GM23338 (cell line): Measurements from ENCODE around the gene G6PC3.

Experiments
- CREB1 ChIP-seq: fragments of 250-450 bp; sonication (Bioruptor Pico); IDR thresholded peaks from 2 replicates; pipeline ENCODE4 v1.5.0; 2020; ENCODE audit warnings: low read depth, mild to moderate bottlenecking, moderate library complexity
- EZH2 ChIP-seq: fragments of 200-600 bp; sonication (generic); IDR thresholded peaks from one replicate; pipeline ENCODE4 v1.8.0; 2017; ENCODE audit warnings: antibody characterized with exemption, mild to moderate bottlenecking, low read depth; ENCODE audit not compliant: unreplicated experiment
- EZH2phosphoT487 ChIP-seq: fragments of 200-600 bp; sonication (generic); IDR thresholded peaks from one replicate; pipeline ENCODE4 v1.8.1; 2018; ENCODE audit warnings: antibody characterized with exemption; ENCODE audit not compliant: unreplicated experiment
- POLR2AphosphoS5 ChIP-seq: IDR thresholded peaks from 2 replicates; pipeline ENCODE4 v1.6.1; 2016; ENCODE audit warnings: antibody characterized with exemption, low read depth
- ZNF114 ChIP-seq: fragments of 250-450 bp; sonication (Bioruptor Pico); IDR thresholded peaks from 2 replicates; pipeline ENCODE4 v1.5.0; 2020; ENCODE audit warnings: mild to moderate bottlenecking, moderate library complexity
- ZNF331 ChIP-seq: fragments of 250-450 bp; sonication (Bioruptor Pico); IDR thresholded peaks from 2 replicates; pipeline ENCODE4 v1.5.0; 2020; ENCODE audit warnings: low read depth, mild to moderate bottlenecking, moderate library complexity
- TF ChIP-seq, protein P1 (sequence below), 2 experiments: fragments of 200-600 bp in 1 of 2; sonication (generic) in 1 of 2; conservative IDR thresholded peaks; 2 replicates each; pipeline versions ENCODE4 v1.5.1 to v1.6.1; 2016 to 2017; ENCODE audit warnings: antibody characterized with exemption in 2 of 2, low read depth in 2 of 2, mild to moderate bottlenecking in 2 of 2, moderate library complexity in 1 of 2
- TF ChIP-seq, protein P2 (sequence below): IDR thresholded peaks from one replicate; pipeline ENCODE4 v1.6.1; 2018; ENCODE audit warnings: antibody characterized with exemption; ENCODE audit not compliant: unreplicated experiment
- TF ChIP-seq, protein P3 (sequence below): IDR thresholded peaks from 2 replicates; pipeline ENCODE4 v1.6.1; 2016; ENCODE audit warnings: antibody characterized with exemption
- TF ChIP-seq, protein P4 (sequence below): fragments of 250-450 bp; sonication (Bioruptor Pico); IDR thresholded peaks from 2 replicates; pipeline ENCODE4 v1.5.0; 2020; ENCODE audit warnings: mild to moderate bottlenecking, moderate library complexity

DNA sequence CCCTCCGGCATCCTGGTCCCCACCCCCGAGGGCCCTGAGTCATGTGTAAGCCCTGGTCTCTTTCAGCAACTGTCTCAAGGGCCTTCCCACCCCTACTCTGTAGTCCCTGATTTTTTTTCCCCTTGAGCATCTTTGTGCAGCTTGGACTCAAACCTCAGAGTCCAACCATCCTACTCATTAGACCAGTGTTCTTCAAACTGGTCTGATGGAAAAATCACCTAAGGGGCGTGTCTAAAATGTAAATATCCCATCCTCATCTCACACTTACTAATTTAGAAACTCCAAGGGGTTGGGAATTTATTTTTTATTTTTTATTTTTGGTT, 624 bp downstream of the G6PC3 start:
- TF ChIP-seq, protein P1, sequence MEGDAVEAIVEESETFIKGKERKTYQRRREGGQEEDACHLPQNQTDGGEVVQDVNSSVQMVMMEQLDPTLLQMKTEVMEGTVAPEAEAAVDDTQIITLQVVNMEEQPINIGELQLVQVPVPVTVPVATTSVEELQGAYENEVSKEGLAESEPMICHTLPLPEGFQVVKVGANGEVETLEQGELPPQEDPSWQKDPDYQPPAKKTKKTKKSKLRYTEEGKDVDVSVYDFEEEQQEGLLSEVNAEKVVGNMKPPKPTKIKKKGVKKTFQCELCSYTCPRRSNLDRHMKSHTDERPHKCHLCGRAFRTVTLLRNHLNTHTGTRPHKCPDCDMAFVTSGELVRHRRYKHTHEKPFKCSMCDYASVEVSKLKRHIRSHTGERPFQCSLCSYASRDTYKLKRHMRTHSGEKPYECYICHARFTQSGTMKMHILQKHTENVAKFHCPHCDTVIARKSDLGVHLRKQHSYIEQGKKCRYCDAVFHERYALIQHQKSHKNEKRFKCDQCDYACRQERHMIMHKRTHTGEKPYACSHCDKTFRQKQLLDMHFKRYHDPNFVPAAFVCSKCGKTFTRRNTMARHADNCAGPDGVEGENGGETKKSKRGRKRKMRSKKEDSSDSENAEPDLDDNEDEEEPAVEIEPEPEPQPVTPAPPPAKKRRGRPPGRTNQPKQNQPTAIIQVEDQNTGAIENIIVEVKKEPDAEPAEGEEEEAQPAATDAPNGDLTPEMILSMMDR (conservative IDR thresholded peaks at IDR 0.05; ENCODE audit: low read depth in 2 of 2) = no peak
- no peak for TF ChIP-seq EZH2
- TF ChIP-seq POLR2AphosphoS5 = no peak
- TF ChIP-seq, protein P2, sequence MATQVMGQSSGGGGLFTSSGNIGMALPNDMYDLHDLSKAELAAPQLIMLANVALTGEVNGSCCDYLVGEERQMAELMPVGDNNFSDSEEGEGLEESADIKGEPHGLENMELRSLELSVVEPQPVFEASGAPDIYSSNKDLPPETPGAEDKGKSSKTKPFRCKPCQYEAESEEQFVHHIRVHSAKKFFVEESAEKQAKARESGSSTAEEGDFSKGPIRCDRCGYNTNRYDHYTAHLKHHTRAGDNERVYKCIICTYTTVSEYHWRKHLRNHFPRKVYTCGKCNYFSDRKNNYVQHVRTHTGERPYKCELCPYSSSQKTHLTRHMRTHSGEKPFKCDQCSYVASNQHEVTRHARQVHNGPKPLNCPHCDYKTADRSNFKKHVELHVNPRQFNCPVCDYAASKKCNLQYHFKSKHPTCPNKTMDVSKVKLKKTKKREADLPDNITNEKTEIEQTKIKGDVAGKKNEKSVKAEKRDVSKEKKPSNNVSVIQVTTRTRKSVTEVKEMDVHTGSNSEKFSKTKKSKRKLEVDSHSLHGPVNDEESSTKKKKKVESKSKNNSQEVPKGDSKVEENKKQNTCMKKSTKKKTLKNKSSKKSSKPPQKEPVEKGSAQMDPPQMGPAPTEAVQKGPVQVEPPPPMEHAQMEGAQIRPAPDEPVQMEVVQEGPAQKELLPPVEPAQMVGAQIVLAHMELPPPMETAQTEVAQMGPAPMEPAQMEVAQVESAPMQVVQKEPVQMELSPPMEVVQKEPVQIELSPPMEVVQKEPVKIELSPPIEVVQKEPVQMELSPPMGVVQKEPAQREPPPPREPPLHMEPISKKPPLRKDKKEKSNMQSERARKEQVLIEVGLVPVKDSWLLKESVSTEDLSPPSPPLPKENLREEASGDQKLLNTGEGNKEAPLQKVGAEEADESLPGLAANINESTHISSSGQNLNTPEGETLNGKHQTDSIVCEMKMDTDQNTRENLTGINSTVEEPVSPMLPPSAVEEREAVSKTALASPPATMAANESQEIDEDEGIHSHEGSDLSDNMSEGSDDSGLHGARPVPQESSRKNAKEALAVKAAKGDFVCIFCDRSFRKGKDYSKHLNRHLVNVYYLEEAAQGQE = no peak
- TF ChIP-seq, protein P3, sequence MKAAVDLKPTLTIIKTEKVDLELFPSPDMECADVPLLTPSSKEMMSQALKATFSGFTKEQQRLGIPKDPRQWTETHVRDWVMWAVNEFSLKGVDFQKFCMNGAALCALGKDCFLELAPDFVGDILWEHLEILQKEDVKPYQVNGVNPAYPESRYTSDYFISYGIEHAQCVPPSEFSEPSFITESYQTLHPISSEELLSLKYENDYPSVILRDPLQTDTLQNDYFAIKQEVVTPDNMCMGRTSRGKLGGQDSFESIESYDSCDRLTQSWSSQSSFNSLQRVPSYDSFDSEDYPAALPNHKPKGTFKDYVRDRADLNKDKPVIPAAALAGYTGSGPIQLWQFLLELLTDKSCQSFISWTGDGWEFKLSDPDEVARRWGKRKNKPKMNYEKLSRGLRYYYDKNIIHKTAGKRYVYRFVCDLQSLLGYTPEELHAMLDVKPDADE = no peak
- no peak for TF ChIP-seq CREB1 (CRISPR knock-in tag)
- no peak for TF ChIP-seq ZNF331 (CRISPR knock-in tag)
- TF ChIP-seq ZNF114 = no peak
- TF ChIP-seq, protein P4, sequence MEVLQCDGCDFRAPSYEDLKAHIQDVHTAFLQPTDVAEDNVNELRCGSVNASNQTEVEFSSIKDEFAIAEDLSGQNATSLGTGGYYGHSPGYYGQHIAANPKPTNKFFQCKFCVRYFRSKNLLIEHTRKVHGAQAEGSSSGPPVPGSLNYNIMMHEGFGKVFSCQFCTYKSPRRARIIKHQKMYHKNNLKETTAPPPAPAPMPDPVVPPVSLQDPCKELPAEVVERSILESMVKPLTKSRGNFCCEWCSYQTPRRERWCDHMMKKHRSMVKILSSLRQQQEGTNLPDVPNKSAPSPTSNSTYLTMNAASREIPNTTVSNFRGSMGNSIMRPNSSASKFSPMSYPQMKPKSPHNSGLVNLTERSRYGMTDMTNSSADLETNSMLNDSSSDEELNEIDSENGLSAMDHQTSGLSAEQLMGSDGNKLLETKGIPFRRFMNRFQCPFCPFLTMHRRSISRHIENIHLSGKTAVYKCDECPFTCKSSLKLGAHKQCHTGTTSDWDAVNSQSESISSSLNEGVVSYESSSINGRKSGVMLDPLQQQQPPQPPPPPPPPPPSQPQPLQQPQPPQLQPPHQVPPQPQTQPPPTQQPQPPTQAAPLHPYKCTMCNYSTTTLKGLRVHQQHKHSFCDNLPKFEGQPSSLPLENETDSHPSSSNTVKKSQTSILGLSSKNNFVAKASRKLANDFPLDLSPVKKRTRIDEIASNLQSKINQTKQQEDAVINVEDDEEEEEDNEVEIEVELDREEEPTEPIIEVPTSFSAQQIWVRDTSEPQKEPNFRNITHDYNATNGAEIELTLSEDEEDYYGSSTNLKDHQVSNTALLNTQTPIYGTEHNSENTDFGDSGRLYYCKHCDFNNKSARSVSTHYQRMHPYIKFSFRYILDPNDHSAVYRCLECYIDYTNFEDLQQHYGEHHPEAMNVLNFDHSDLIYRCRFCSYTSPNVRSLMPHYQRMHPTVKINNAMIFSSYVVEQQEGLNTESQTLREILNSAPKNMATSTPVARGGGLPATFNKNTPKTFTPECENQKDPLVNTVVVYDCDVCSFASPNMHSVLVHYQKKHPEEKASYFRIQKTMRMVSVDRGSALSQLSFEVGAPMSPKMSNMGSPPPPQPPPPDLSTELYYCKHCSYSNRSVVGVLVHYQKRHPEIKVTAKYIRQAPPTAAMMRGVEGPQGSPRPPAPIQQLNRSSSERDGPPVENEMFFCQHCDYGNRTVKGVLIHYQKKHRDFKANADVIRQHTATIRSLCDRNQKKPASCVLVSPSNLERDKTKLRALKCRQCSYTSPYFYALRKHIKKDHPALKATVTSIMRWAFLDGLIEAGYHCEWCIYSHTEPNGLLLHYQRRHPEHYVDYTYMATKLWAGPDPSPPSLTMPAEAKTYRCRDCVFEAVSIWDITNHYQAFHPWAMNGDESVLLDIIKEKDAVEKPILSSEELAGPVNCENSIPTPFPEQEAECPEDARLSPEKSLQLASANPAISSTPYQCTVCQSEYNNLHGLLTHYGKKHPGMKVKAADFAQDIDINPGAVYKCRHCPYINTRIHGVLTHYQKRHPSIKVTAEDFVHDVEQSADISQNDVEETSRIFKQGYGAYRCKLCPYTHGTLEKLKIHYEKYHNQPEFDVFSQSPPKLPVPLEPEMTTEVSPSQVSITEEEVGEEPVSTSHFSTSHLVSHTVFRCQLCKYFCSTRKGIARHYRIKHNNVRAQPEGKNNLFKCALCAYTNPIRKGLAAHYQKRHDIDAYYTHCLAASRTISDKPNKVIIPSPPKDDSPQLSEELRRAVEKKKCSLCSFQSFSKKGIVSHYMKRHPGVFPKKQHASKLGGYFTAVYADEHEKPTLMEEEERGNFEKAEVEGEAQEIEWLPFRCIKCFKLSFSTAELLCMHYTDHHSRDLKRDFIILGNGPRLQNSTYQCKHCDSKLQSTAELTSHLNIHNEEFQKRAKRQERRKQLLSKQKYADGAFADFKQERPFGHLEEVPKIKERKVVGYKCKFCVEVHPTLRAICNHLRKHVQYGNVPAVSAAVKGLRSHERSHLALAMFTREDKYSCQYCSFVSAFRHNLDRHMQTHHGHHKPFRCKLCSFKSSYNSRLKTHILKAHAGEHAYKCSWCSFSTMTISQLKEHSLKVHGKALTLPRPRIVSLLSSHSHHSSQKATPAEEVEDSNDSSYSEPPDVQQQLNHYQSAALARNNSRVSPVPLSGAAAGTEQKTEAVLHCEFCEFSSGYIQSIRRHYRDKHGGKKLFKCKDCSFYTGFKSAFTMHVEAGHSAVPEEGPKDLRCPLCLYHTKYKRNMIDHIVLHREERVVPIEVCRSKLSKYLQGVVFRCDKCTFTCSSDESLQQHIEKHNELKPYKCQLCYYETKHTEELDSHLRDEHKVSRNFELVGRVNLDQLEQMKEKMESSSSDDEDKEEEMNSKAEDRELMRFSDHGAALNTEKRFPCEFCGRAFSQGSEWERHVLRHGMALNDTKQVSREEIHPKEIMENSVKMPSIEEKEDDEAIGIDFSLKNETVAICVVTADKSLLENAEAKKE (CRISPR knock-in tag) = no peak
- no peak for TF ChIP-seq EZH2phosphoT487
